UCSD-AML1 (cell line): ENCODE results near the gene SRPK1.

Experiments
- DNase-seq: peaks from one replicate; lab custom pipeline; 2025; ENCODE audit not compliant: unreplicated experiment; lab: John Stamatoyannopoulos, UW

The SRPK1 gene

DNA sequence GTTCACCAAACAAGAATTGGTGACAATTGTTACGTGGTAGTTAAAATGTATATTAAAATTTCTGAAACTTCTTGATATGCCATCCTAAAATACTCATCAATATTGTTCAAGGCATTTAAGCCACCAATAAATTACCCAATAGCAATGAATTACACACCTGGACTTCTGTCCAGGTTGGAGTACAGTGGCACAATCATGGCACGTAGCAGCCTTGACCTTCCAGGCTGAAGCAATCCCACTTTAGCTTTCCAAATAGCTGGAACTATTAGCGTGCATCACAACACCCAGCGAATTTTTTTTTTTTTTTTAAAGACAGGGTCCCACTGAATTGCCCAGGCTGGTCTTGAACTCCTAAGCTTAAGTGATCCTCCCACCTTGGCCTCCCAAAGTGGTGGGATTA is 17.2 kb downstream of the SRPK1 start:
- no peak for DNase-seq

- DNase-seq: no peak
Measured at GRCh38 chr6:35900448-35900847, 20.4 kb downstream of the SRPK1 start.

DNA sequence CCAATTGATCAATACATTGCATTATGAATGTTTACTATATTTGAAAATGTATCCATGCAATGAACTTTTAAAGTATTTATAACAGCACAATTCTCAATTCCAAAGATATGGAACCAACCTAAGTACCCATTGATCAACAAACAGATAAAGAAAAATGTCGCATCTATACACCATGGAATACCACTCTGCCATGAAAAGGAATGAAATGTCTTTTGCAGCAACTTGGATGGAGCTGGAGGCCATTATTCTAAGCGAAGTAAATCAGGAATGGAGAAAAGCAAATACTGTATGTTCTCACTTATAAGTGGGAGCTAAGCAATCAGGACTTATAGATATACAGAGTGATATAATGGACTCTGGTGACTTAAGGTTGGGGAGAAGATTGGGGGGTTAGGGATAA is 22.9 kb downstream of the SRPK1 start:
- no peak for DNase-seq

DNA sequence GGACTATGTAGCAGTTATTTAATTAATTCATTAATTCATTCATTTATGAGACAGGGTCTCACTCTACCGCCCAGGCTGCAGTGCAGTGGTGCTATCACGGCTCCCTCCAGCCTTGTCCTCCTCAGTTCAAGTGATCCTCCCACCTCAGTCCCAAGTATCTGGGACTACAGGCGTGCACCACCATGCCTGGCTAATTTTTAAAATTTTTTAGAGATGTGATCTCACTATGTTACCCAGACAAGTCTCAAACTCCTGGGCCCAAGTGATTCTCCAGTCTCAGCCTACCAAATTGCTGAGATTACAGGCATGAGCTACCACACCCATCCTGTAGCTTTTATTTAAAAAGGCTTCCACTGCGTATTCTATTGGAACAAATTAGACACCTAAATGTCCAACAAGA is 23.4 kb downstream of the SRPK1 start:
- DNase-seq: no peak

GRCh38 chr6:35897036-35897435 is 23.9 kb downstream of the SRPK1 start:
- no peak for DNase-seq

DNA sequence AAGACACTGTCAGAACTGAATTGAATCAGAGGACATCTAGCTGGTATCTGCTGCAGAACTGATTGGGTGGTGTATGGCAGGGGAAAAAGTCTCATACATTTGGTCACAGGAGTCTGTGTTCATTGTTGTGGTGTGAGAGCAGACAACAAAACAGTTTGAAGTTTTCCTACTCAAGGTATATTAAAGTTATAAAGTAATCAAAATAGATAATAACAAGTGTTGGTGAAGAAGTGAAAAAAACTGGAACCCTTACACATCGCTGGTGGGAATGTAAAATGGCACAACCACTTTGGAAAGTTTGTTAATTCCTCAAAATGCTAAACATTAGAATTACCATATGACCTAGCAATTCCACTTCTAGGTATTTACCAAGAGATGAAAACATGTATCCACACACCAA is 24.7 kb downstream of the SRPK1 start:
- DNase-seq: no peak

DNA sequence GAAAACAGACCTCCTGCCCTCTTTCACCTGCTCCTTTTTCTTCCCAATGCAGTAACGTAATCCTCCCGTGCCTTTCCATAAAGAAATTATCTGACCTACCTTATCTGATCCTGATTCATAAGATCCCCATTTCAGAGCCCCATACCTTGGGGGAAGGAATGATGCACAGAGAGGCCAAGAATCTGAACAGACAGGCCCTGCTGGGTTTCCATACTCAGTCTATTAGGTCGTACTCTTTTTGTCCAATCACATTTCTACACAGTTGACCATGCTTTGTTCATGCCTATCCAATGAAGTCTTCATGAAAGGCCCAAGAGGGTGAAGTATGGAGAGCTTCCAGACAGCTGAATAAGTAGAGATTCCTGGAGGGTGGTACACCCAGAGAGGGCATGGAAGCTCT is 25.3 kb downstream of the SRPK1 start:
- DNase-seq: no peak

GRCh38 chr6:35894776-35895175 is 26.1 kb downstream of the SRPK1 start:
- DNase-seq: no peak

DNA sequence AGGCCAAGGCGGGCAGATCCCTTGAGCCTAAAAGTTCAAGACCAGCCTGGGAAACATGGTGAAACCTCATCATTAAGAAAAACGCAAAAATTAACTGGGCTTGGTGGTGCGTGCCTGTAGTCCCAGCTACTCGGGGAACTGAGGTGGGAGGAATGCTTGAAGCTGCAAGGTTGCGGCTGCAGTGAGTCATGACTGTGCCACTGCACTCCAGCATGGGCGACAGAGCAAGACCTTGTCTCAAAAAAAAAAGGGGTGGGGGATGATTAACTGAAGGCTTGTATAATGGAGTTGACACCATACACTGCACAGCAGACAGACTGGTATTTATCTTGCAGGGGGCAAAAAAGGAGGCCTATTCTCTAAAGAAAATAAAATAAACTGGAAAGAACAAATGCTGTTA is 27.7 kb downstream of the SRPK1 start:
- DNase-seq: no peak

- DNase-seq: no peak
Measured at GRCh38 chr6:35892482-35892881, 28.4 kb downstream of the SRPK1 start.

DNA sequence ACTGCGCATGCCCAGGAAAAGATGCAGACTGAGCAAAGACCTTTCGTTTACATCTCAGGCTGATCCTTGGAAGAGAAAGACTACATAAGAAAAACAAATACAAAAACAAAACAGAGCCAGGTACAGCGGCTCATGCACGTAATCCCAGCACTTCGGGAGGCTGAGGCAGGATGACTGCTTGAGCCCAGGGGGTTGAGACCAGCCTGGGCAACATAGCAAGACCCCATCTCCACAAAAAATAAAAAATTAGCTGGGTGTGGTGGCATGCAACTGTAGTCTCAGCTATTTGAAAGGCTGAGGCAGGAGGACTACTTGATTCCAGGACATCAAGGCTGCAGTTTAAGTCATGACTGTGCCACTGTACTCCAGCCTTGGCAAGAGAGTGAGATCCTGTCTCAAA is 41.7 kb downstream of the SRPK1 start:
- DNase-seq: no peak

- no peak for DNase-seq
Measured at GRCh38 chr6:35876902-35877301, 44.0 kb downstream of the SRPK1 start.

GRCh38 chr6:35874730-35875129 is 46.2 kb downstream of the SRPK1 start:
- no peak for DNase-seq

GRCh38 chr6:35859367-35859766 is 61.5 kb downstream of the SRPK1 start:
- DNase-seq: no peak

DNA sequence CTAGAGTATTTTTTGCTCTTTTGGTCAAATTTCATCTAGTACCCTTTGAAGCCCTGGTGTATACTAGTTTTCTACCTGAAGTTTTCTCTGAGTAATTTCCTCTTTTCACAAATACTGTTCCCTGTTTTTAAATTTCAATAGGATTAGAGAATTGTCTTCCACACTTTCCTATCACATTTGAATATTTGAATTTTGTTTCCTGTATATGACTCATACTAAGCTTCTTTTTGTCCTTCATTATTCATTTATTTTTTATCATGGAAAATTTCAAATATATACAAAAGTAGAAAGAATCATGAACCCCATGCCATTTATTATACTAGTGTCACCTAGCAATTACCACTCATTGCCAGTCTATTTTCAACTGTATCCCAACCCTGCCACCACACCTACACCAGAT is 63.0 kb downstream of the SRPK1 start:
- no peak for DNase-seq

- DNase-seq: no peak
Measured at GRCh38 chr6:35856250-35856649, 64.6 kb downstream of the SRPK1 start.

DNA sequence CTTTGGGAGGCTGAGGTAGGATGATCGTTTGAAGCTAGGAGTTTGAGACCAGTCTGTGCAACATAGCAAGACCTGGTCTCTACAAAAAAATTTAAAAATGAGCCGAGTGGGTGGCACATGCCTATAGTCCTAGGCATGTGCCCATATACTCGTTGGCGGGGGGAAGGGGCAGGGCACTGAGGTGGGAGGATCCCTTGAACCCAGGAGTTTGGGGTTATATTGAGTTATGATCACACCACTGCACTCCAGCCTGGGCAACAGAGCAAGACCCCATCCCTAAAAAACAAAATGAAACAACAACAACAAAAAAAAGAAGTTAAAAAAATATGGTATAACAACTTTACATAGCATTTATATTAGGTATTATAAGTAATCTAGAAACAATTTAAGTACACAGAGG is 67.9 kb downstream of the SRPK1 start:
- DNase-seq: no peak

DNA sequence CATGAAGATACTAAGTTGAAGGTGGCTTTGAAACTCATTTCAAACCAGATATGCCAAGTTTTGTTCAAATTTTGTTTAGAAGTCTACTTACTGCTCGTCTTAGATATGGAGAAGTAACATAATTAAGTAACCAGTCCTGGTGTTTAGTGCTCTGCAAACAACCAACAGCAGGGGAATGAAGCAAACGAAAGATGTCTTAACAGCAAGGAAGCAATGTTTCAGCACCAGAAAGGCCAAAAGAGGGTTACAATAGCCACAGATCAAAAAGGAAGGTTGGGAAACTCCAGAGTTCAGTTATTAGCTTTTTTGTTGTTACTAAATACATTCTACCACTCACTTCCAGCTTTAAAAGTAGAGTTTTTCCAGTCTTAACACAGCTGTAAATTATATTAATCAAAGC is 70.7 kb downstream of the SRPK1 start:
- DNase-seq: no peak

DNA sequence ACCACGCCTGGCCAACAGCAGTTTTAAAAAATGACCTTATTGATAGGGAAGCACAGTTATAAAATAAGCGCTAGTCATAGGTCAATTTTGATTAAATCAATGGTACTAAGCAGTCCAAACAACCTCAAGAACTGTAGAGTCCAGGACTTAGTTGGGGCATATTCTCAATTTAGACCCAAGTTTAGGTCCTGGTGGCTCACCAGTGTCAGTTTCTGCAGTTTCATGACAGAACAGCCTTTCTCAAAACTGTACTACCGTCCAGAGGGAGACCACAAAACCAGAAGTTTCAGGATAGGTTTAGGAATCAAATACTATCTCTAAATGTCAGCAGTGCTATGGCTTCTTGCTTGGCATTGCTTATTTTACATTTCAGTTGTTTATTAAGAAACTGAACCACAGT is 76.6 kb downstream of the SRPK1 start:
- no peak for DNase-seq

GRCh38 chr6:35842381-35842780 is 78.5 kb downstream of the SRPK1 start:
- DNase-seq: no peak

DNA sequence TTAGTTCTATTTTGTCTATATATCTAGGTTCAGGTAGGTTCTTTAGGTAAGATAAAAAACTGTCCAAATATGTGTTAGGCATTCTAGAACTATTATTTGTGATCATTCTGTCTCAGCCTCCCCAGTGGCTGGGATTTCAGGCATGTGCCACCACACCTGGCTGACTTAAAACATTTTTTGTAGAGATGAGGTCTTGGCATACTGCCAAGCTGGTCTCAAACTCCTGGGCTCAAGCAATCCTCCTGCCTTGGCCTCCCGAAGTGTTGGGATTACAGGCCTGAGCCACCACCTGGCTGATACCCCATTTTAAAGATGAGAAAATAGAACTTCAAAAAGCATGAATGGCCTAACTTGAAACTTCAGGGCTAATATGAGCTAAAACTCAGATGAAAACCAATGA is 81.9 kb downstream of the SRPK1 start:
- no peak for DNase-seq

DNA sequence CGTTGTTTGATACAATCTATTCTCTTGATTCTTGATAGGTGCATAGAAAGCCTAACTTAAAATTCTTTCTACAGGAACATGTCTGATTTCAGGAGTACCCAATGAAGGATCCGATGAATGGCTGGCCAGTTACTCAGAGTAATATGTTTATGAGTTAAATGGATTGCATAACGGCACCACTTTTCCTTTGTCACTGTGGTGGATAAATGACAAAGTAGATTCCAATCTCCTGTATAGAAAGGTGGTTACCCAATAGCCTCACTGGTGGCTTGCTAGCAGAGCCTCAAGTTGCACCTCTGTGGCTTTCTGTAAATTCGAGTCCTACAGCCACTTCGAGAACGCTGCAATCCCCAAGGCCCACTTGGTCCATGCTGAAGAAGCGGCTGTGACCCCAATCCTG is 87.4 kb downstream of the SRPK1 start:
- no peak for DNase-seq

DNA sequence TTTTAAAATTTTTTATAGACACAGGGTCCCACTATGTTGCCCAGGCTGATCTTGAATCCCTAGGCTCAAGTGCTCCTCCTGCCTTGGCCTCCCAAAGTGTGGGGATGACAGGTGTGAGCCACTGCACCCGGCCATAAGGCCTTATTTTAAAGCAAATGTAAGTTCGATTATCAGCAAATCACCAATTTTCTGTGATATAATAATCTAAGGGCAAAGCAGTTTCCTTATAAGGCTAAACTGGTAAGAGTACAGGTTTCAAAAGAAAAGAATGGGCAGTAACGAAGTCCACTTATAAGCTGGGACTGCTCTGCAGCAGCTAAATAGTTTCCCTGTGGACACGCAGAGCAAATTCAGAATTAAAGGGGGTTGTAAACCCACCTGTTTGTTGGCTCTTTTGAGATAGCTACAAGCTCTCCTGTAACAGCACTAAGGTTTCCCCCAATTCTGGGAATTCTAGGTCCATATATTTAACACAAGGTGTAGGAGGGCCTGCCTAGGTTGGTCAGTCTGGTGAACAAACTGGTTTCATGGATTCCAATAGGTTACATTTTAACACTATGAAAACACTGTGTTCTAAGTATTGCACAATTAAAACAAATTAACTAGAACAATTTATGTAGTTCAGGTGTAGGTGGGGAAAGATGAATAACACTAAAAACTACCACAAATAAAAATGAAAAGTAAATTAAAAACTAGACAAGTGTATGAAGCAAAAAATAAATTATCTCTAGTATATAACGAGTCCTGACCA is 89.5 kb downstream of the SRPK1 start:
- DNase-seq: no peak
